ENCODE measurements around the gene VLDLR.
"Not testable (repeated sequence)": the region's sequence is repeated elsewhere in the genome, so short reads cannot be mapped to it uniquely, and the experiment has no call there.

VLDLR gene

GRCh38 chr9:2663461-2664173, 42.0 kb downstream of the VLDLR start:
- DNase-seq (ENCODE audit: low read depth in 3 of 3): no peak

- no peak for DNase-seq (ENCODE audit: low read depth in 3 of 3)
Measured at GRCh38 chr9:2664174-2665065, 42.8 kb downstream of the VLDLR start.

GRCh38 chr9:2666569-2666968, 45.0 kb downstream of the VLDLR start:
- DNase-seq (ENCODE audit: low read depth in 3 of 3): no peak

- DNase-seq (ENCODE audit: low read depth in 3 of 3): no peak
Measured at GRCh38 chr9:2673161-2673560, 51.6 kb downstream of the VLDLR start.

GRCh38 chr9:2674141-2674824, 52.7 kb downstream of the VLDLR start:
- DNase-seq (ENCODE audit: low read depth in 3 of 3): no peak

GRCh38 chr9:2675834-2676233, 54.2 kb downstream of the VLDLR start:
- no peak for DNase-seq (ENCODE audit: low read depth in 3 of 3)

- no peak for DNase-seq (ENCODE audit: low read depth in 3 of 3)
Measured at GRCh38 chr9:2676466-2676865, 54.9 kb downstream of the VLDLR start.

GRCh38 chr9:2677915-2678889, 56.6 kb downstream of the VLDLR start:
- DNase-seq (ENCODE audit: low read depth in 3 of 3): no peak

- no peak for DNase-seq (ENCODE audit: low read depth in 3 of 3)
Measured at GRCh38 chr9:2679011-2679410, 57.4 kb downstream of the VLDLR start.

- no peak for DNase-seq (ENCODE audit: low read depth in 3 of 3)
Measured at GRCh38 chr9:2681981-2682380, 60.4 kb downstream of the VLDLR start.

- DNase-seq (ENCODE audit: low read depth in 3 of 3): no peak
Measured at GRCh38 chr9:2686911-2687310, 65.3 kb downstream of the VLDLR start.

GRCh38 chr9:2688636-2689035, 67.0 kb downstream of the VLDLR start:
- DNase-seq (ENCODE audit: low read depth in 3 of 3): no peak

GRCh38 chr9:2691212-2691611, 69.6 kb downstream of the VLDLR start:
- no peak for DNase-seq (ENCODE audit: low read depth in 3 of 3)

GRCh38 chr9:2691626-2692025, 70.0 kb downstream of the VLDLR start:
- no peak for DNase-seq (ENCODE audit: low read depth in 3 of 3)

- no peak for DNase-seq (ENCODE audit: low read depth in 3 of 3)
Measured at GRCh38 chr9:2693056-2693455, 71.5 kb downstream of the VLDLR start.

GRCh38 chr9:2697492-2697891, 75.9 kb downstream of the VLDLR start:
- DNase-seq (ENCODE audit: low read depth in 3 of 3): no peak

GRCh38 chr9:2700398-2700797, 78.8 kb downstream of the VLDLR start:
- DNase-seq (ENCODE audit: low read depth in 3 of 3): no peak

GRCh38 chr9:2700909-2701550, 79.4 kb downstream of the VLDLR start:
- DNase-seq (ENCODE audit: low read depth in 3 of 3): no peak

- no peak for DNase-seq (ENCODE audit: low read depth in 3 of 3)
Measured at GRCh38 chr9:2704504-2704903, 82.9 kb downstream of the VLDLR start.

GRCh38 chr9:2707256-2707655, 85.7 kb downstream of the VLDLR start:
- not testable (repeated sequence) for DNase-seq (ENCODE audit: low read depth in 3 of 3)
